ENCODE data around the gene NFATC1. TPM values are rescaled to one million over a fixed set of nuclear protein-coding genes. Genes with fewer than 3 reads are reported as not detected.
A peak's percentile ranks its signal among the peaks of the same experiment; 100 is the strongest.

Gene NFATC1
- total RNA-seq, 1 donor from 2014 or later, result 18.6 TPM

DNA sequence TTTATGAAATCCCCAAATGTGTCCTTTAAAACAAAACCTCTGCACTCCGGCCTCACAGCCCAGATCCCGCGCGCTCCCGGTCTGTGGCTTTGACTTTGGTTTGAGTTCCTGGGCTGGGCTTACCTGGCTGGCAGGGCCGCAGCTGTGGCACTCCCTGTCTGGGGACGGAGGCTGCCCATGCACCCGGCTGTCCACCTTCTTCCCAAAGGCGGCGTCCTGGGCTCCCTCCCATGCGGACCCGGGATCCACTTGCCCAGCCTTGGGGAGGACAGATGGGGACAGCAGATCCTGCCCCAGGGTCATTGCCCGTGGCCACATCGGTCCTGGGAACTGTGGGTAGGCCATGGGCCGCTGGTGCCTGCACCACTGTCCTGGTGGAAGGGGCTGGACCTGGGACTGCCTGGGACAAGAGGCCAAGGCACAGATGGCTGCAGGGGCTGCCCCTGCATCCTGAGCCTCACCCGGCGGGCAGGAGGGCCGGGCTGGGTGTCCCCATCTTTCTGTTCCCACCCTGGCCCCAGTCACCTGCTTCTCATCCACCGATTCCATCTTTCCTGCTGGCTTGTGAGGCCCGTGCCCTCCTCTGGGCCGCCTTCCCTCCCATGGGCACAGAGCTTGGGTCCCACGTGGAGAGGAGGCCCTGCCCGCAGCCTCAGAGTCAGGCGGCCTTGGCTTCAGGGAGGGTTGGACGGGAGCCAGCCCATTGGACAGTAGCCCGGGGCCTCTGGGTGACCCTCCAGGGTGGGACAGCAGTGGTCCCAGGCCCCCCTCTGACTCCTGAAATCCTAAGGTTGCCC, 27.7 kb downstream of the NFATC1 start:
- no peak for DNase-seq

DNA sequence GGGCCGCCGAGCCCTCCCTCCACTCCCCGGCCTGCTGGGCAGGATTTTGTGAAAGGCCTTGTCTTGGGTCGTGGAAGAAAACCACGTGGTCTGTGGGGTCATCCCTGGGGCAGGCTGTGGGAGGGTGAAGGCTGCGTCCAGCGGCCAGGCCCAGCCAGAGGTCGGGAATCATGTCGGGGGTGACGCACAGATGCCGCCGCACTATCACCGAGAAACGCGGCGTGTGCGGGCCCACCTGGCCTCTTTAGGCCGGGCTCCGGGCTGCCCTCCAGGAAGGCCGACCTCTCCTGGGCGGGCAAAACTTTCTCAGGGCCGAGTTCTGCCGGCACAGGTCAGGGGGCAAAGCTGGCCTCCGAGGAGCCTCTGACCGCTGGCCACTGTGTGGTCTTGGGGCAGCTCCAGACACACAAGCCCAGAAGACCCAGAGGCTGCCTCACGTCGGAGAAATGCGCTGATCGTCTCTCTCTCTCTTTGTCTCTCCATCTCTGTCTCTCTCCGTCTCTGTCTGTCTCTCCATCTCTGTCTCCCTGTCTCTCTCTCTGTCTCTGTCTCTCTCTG, 28.4 kb downstream of the NFATC1 start:
- DNase-seq, result no peak

- no peak for DNase-seq
These were observed 29.3 kb downstream of the NFATC1 start for GRCh38 chr18:79424880-79425568.

GRCh38 chr18:79425569-79425886, 29.8 kb downstream of the NFATC1 start:
- no peak for DNase-seq

DNA sequence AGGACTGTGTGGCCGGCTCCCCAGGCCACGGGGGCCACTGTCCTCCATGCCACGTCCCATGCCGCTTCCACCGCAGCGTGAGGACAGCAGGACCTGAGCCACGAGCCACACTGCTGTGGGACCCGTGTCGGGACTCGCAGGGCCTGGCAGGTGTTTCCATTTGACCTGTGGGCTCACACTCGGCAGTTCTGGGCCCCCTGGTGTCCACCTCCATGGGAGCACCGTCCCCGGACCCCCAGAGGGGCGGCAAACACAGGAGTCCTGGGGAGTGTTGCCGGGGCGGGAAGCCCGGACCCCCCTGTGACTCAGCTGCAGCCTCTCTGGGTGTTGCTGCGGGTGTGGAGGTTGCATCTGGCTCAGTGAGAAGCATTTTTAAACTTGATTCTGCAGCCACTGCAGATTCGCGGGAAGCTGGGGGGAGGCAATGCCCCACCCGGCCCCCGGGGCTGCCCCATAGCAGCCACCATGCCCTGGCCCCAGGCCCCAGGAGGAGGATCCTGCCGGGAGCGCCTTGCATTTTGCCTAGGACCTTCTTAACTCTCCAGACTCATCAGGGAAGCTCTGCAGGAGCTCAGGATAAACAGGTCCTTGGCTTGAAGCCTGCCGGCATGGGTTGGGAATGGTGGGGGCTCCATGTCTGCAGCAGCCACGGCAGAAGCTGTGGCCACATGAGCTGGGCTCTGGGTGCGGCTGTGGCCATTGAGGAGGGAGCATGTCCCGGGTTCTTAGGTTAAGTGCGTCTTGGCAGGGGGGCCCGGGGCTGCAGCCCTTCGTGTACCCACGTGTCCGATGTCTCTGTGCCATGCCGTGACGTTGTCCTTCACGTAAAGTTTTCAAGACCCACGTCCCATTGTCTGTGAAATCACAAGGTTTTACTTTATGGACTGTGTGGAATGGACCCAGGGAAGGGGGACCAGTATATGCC, 30.9 kb downstream of the NFATC1 start:
- DNase-seq, result no peak

DNA sequence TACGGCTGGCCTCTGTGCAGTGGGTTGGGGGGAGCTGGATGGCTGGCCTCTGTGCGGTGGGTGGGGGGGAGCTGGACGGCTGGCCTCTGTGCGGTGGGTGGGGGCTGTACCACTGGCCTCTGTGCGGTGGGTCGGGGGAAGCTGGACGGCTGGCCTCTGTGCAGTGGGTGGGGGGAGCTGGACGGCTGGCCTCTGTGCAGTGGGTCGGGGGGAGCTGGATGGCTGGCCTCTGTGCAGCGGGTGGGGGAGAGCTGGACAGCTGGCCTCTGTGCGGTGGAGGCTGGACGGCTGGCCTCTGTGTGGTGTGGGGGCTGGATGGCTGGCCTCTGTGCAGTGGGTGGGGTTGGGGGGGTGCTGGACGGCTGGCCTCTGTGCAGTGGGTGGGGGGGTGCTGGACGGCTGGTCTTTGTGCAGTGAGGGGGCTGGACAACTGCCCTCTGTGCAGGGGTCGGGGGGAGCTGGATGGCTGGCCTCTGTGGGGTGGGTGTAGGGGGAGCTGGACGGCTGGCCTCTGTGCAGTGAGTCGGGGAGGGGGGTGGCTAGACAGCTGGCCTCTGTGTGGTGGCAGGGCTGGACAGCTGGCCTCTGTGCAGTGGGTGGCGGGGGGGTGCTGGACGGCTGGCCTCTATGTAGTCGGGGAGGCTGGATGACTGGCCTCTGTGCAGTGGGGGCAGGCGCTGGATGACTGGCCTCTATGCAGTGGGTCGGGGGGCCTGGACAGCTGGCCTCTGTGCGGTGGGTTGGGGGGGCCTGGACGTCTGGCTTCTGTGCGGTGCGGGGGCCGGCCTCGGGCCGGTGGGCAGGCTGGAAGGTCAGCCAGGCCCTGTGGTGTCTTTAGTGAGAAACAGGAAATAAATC, 31.9 kb downstream of the NFATC1 start:
- no peak for DNase-seq

GRCh38 chr18:79428287-79428686, 32.6 kb downstream of the NFATC1 start:
- DNase-seq, result no peak

- no peak for DNase-seq
These were observed 33.7 kb downstream of the NFATC1 start for GRCh38 chr18:79429381-79429780.

DNA sequence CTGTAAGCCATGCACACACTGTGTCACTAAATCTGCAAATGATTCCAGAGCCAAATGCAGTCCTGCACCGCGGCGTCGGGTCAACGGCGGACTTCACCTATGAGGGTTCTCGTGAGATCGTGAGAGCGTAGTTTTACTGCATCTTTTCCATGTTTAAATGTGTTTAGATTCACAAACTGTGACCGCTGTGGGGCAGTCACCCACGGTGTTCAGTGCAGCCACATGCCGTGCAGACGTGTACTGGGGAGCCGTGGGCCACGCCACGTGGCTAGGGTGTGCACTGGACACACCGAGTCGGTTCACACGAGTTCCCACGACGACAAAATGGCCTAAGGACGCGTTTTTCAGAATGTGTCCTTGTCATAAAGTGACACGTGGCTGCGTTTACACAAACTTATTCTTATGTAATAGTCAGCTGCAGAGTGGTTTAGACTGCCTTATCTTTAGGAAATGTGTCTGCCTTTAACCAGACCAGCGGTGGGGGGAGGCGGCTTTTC, 34.1 kb downstream of the NFATC1 start:
- no peak for DNase-seq

DNA sequence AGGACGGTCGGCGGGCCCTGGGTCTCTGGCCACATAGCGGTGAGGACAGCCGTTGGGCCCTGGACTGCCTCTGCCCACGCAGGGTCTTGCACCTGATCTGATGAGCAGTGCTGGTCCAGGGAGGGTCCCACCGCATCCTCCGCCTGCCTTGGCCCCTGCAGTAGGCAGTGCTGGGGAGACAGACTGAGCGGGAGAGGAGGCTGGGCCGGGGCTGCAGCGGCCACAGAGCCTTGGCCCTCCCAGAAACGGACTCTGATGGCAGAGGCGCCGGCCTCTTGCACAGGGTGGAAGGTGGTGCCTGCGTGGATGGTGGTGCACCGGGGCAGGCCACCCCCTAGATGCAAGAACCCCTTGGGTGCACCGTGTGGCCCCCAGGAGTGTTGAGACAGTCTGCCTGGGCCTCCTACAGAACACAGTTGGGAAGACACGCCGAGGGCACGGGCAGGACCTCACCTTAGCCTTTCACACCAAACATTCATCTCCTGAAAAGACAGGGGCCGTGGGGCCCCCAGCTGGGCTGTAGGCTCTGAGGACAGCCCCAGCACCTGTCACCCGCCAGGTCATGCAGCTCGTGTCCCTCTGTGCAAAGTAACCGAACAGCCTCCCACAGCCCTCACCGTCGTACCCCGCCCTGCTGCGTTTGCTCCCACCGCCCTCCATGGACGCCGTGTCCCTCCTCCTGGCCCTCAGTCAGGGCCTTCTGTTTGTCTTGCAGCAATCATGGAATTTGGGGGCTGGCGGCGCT, 36.8 kb downstream of the NFATC1 start:
- no peak for DNase-seq

DNA sequence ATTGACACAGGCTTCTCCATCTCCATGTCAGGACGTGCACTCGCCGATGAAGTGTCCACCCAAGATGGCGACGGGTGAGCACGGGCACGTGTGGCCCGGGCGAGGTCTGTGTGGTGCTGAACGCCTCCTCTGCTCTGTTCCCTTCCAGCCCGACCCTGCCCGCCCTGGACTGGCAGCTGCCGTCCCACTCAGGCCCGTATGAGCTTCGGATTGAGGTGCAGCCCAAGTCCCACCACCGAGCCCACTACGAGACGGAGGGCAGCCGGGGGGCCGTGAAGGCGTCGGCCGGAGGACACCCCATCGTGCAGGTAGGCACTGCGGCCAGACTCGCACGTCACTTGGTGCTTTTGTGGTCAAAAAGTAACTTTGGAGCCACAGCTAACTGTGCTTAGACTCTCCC, 37.7 kb downstream of the NFATC1 start:
- no peak for DNase-seq

DNA sequence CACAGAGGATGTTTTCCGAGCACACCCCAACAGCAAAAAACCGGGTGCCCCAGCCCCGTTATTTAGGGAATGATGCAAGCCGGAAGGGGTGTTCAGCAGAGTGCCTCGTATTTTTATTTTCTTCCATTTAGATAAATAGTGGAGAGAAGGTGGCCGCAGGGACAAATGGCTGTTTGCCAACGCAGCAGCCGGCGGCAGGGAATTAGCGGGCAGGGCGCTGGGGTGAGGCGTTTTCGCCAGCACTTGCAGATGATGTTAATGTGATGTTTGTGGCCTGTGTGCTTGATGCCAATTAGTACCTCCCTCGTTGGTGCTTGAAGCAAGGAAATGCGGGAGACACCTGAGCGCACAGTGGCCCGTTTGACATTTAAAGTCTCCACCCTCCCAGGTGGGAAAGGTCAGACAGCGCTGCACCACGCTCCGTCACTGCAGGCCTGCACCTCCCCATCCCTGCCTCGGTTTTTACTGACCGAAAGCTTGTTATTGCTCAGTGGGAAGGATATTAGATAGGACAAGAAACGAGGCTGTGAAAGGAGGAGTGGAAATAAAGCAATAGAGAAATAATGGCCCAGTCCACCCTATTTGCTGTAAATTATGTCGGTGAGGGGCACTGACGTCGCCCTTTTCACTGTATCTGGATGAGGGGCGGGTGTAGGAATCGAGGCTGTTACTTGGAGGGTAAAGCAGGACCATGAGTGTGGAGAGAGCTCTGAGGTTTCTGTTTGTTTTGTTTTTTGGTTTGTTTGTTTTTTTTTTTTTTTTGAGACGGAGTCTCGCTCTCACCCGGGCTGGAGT, 39.1 kb downstream of the NFATC1 start:
- no peak for DNase-seq

DNA sequence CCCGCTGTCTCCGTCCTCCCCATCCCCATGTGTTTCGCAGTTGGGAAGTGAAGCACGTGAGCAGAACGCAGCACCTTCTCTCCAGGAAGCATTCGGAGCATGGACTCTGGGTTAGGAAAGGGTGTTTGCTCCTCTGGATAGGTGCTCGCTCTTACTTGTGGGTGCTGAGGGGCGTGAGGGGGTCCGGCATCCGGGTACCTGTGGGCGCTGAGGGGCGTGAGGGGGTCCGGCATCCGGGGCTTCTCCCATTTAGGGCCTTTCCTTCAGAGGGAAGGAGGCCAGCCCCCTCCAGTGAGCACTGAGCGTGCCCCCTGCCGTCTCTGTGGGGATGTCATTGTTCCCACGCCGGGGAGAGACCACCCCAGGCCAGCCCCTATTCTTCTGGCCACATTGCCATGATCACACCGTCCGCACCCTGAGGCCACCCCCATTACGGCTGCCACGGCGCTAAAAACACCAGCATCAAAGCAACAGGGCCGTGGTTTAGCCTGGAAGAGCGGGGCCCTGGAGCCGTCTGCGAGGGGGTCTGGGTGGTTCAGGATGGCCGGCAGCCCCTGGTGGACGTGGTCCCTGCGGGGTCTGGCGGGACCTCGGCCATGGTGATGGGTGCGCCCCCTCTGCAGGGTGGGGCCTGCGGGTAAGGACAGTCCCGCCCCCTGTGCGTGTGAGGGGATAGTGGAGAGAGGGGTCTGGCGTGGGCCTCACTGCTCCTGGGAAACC, 41.0 kb downstream of the NFATC1 start:
- no peak for DNase-seq

DNA sequence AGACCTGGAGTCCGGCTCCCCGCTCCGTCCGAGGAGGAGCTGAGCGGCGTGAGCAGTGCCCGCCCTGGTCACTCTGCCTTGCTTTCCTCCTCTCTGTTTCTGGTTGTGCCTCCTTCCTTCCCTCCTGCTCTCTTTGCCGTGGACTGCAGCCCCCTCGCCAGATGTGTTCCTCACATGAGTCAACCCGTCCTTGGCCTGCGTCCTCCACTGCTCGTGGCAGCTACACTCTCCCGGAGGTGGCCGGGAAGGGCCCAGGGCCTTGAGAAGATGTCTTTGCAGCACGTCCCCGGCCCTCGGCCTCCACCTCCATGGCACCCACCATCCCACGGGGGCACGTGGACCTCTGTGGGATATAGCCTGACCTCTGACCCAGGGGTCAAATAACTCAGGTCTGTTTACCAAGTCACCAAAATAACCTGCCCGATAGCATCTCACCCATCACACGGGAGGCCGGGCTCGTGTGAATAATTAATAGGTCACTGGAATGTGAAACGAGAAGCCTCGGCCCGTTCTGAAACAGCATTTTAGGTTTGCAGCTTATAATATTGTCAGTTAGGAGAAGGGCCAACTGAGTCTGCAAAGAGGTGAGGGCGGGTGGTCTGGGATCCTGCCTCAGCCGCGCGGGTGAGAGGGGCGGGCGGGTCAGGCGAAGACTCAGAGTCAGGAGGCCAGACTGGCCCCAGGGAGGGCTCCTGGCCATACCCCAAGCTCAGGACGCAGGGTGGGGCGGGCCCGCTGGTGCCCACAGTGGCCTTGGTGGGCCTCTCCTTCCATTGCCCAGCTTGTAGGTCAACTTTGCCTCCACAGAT, 42.6 kb downstream of the NFATC1 start:
- DNase-seq, result no peak

DNA sequence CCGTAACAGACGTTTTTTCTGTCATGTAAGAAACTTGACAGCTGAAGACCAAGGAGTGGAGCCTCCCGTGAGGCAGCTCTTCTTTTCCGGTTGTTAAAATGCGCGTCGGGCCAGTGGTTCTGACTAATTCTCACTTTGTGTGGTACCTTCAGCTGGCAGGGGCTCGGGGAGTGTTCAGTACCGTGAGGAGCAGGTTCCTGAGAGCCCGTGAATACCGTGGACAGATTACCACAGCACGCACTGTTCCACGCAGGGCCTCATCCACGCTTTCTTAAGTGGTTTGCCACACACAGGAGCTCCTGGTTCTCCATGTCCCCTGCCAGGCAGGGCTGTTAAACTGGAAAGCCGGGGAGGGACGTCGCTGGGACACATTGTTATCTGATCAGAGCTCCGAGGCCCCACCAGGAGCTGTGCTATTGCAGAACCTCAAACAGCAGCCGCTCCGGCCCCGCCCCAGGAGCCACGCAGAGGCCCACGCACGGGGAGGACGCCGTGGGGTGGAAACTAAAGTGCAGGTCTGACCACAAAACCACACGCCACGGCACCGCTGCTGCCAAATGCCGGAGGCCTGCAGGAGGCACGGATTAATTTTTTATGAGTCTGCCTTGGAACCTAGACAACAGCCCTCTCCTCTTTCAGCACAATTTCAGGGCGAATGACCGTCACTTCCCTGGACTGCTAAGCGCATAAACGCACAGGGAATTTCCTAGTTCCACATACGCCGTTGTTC, 43.3 kb downstream of the NFATC1 start:
- DNase-seq, result peak; percentile 79

DNA sequence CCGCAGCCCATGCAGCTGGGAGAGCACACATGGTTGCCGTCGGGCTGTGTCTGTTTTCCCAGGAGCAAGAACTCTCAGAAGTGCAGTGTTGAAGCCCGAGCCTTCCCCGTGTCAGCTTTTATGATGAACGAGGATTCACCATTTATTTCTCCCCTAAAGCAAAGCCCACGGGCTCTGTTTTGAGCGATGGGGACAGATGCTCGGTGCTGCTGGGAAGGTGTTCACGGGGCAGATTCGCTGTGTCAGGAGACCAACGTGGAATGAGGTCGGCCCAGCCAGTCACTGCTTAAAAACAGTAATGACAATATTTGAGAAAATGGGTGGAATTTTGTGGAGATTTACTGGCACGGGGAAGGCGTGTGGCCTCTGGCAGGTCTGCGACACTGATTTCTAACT, 43.9 kb downstream of the NFATC1 start:
- no peak for DNase-seq

GRCh38 chr18:79440316-79441110, 44.8 kb downstream of the NFATC1 start:
- DNase-seq, result no peak
